ENCODE data around the gene TTLL8. TPM values are rescaled to one million over a fixed set of nuclear protein-coding genes. Genes with fewer than 3 reads are reported as not detected.

Gene TTLL8
- total RNA-seq, 4 donors from 2014 or later, result not detected

DNA sequence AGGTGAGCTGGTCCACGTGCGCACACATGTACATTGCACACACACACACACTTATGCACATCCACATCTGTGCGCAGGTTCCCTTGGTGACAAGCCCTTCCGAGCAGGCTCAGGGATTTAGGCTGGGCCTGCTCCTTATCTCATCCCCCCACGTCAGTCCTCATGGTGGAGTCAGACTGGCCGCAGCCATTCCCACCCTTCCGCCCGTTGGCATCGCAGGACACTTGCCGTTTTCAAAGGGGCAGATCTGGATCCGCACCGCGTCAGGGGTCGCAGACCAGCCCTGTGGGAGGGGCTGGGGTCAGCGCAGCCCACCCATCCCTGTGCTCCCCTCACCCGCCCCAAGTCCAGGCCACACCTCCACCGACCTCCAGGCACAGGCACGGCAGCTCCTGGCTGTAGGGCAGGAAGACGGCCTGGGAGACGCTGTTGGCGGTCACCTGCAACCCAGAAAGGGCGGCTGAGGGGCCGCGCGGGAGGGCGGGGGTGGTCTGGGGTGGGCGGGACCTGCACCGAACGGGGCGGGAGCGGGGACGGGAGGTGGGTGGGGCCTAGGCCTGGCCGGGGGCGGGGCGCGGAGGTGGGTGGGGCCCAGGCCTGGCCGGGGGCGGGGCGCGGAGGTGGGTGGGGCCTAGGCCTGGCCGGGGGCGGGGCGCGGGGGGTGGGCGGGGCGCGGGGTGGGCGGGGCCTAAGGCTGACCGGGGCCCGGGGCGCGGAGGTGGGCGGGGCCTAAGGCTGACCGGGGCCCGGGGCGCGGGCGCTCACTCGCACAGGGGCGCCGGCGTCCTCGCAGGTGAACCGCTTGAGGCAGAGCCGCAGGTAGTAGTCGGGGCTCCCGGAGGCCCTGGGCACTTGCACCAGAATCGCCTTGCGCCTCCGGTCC lies 58.8 kb downstream of the TTLL8 start:
- H3K9me3 ChIP-seq, result no peaks in the 10 kb centered on the region
- WGBS, 2 donors, result 40 to 58% methylated on average over 1 to 3 of the region's 70 CpGs
- no peak overlapping the region for H3K27ac ChIP-seq
- H3K4me3 ChIP-seq, result peak overlapping the region in 1 of 4 donors; percentile 53
- H3K4me1 ChIP-seq, result peaks cover 0 to 7% (median 0%) of the 10 kb centered on the region in 3 donors
- no peak for DNase-seq
- TF ChIP-seq CTCF (IDR thresholded peaks at IDR 0.05) (no peak), POLR2A (IDR thresholded peaks at IDR 0.05) (no peak)
- intact Hi-C loops (cut with DNase I), result no loop called here
- peaks cover 0 to 43% (median 0%) of the 10 kb centered on the region in 4 donors for H3K27me3 ChIP-seq
- H3K36me3 ChIP-seq, result no peaks in the 10 kb centered on the region

DNA sequence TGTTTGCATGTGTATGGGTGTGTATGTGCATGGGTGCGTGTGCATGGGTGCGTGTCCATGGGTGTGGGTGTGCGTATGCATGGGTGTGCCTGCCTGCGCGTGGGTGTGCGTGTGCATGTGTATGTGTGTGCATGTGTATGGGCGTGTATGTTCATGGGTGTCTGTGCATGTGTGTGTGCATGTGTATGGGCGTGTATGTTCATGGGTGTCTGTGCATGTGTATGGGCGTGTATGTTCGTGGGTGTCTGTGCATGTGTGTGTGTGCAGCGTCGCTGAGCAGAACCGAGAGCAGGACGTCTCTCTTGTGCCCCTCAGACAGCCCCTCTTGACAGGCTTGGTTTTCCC lies 59.4 kb downstream of the TTLL8 start:
- intact Hi-C loops (cut with DNase I), result no loop called here
- Histone ChIP-seq H3K4me1 (peaks cover 0 to 7% (median 0%) of the 10 kb centered on the region in 3 donors), H3K27ac (no peak overlapping the region), H3K36me3 (no peaks in the 10 kb centered on the region), H3K4me3 (no peak overlapping the region), H3K9me3 (no peaks in the 10 kb centered on the region), H3K27me3 (peaks cover 0 to 40% (median 0%) of the 10 kb centered on the region in 4 donors)
- WGBS, 2 donors, result 91 to 93% methylated on average over 8 to 10 of the region's 14 CpGs
- DNase-seq, result no peak
- TF ChIP-seq POLR2A (IDR thresholded peaks at IDR 0.05) (no peak), CTCF (IDR thresholded peaks at IDR 0.05) (no peak)

DNA sequence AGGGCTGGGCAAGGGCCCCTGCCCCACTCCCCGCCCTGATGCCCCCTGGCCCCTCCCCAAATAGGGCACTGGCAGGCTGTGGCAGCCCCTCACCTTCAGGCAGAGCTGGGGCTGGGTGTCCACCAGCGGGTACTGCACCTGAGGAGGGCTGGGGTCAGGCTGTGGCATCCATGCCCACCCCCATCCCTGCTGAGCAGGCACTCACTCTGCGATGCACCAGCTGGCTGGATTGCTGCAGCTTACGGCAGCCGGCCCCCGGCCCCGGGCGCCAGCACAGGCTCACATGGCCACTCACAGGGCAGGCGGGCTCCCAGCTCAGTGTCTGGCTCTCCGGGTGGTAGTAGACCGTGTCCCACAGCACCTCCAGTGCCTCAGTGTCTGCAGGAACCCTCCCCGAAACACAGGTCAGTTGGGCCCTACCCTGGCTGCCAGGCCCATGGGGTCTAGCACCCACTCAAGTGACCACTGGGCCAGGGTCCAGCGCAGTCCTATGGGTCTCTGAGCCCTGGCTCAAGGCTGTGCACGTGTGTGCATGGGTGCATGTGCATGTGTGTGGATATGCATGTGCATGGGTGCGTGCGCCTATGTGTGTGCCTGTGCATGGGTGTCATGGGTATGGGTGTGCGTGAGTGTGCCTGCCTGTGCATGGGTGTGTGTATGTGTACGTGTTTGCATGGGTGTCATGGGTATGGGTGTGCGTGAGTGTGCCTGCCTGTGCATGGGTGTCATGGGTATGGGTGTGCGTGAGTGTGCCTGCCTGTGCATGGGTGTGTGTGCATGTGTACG lies 60.0 kb downstream of the TTLL8 start:
- WGBS, 2 donors, result 90 to 94% methylated on average over 4 to 8 of the region's 21 CpGs
- intact Hi-C loops (cut with DNase I), result no loop called here
- TF ChIP-seq CTCF (IDR thresholded peaks at IDR 0.05) (no peak), POLR2A (IDR thresholded peaks at IDR 0.05) (no peak)
- Histone ChIP-seq H3K4me1 (peaks cover 0 to 13% (median under 1%) of the 10 kb centered on the region in 3 donors), H3K27ac (no peak overlapping the region), H3K27me3 (peaks cover 0 to 40% (median 0%) of the 10 kb centered on the region in 4 donors), H3K9me3 (no peaks in the 10 kb centered on the region), H3K36me3 (no peaks in the 10 kb centered on the region), H3K4me3 (no peak overlapping the region)
- DNase-seq, result no peak

DNA sequence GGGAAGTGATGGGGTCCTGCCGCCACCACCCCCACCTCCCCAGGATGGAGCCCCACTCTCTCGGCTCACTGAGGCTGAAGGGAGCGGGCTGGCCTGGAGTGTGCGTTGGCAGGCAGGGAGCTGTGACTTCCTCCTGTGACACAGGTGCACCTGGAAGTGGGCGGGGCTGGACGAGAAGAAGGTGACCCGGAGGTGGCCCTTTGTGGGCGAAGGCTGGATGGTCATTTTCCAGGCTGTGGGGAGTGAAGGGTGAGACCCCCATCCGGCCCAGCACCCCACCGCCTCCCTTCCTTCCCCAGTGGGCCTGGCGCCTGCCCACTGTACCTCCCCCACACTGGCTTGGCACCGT lies 60.9 kb downstream of the TTLL8 start:
- no peak for DNase-seq
- H3K36me3 ChIP-seq, result no peaks in the 10 kb centered on the region
- peaks cover 0 to 16% (median 3%) of the 10 kb centered on the region in 3 donors for H3K4me1 ChIP-seq
- H3K27me3 ChIP-seq, result peaks cover 0 to 40% (median 0%) of the 10 kb centered on the region in 4 donors
- WGBS, 2 donors, result 70% methylated on average over 4 of the region's 12 CpGs; no CpG with 5 or more reads in 1 of the 2 donors
- H3K27ac ChIP-seq, result no peak overlapping the region
- H3K4me3 ChIP-seq, result no peak overlapping the region
- no peaks in the 10 kb centered on the region for H3K9me3 ChIP-seq
- no peak for TF ChIP-seq POLR2A (IDR thresholded peaks at IDR 0.05)
- no peak for TF ChIP-seq CTCF (IDR thresholded peaks at IDR 0.05)
- intact Hi-C loops (cut with DNase I), result no loop called here
